Suppressor macrophage treated with lipopolysaccharide for 4 hours (primary cell): ENCODE measurements around the gene SLC7A8.
A peak's percentile ranks its signal among the peaks of the same experiment; 100 is the strongest.

Experiments
- DNase-seq: peaks from one replicate; pipeline ENCODE4 v3.0.0-alpha.2; 2020

Gene SLC7A8

GRCh38 chr14:23093104-23093503 lies 90.4 kb downstream of the SLC7A8 start:
- no peak for DNase-seq

GRCh38 chr14:23091294-23092225 lies 91.9 kb downstream of the SLC7A8 start:
- no peak for DNase-seq

GRCh38 chr14:23090254-23090636 lies 93.2 kb downstream of the SLC7A8 start:
- DNase-seq = no peak

- no peak for DNase-seq
Observed at GRCh38 chr14:23089498-23090253, 93.8 kb downstream of the SLC7A8 start.

- DNase-seq = no peak
Observed at GRCh38 chr14:23086565-23086964, 96.9 kb downstream of the SLC7A8 start.

GRCh38 chr14:23085458-23085857 lies 98.0 kb downstream of the SLC7A8 start:
- DNase-seq = peak; percentile 83

GRCh38 chr14:23080474-23080873 lies 103.0 kb downstream of the SLC7A8 start:
- DNase-seq = no peak

- DNase-seq = peak; percentile 25
Observed at GRCh38 chr14:23079716-23080115, 103.7 kb downstream of the SLC7A8 start.

- peak; percentile 96 for DNase-seq
Observed at GRCh38 chr14:23078692-23079116, 104.8 kb downstream of the SLC7A8 start.

GRCh38 chr14:23077962-23078361 lies 105.5 kb downstream of the SLC7A8 start:
- DNase-seq = no peak

- peak; percentile 63 for DNase-seq
Observed at GRCh38 chr14:23076785-23077408, 106.6 kb downstream of the SLC7A8 start.
